Superior temporal gyrus (tissue), 1 donor: ENCODE results near the gene TNFSF10.
A peak's percentile ranks its signal among the peaks of the same experiment; 100 is the strongest.

Experiments
- DNase-seq: peaks from one replicate; pipeline ENCODE4 v3.0.0-alpha.2; 2016; ENCODE audit errors: extremely low spot score

Gene TNFSF10

GRCh38 chr3:172517859-172518466 is 5.3 kb downstream of the TNFSF10 start:
- no peak for DNase-seq

GRCh38 chr3:172516318-172517214 is 6.7 kb downstream of the TNFSF10 start:
- no peak for DNase-seq

GRCh38 chr3:172515130-172515918 is 7.9 kb downstream of the TNFSF10 start:
- no peak for DNase-seq

GRCh38 chr3:172514678-172515077 is 8.6 kb downstream of the TNFSF10 start:
- DNase-seq: no peak

GRCh38 chr3:172513488-172513887 is 9.7 kb downstream of the TNFSF10 start:
- DNase-seq: no peak

GRCh38 chr3:172511783-172512762 is 11.2 kb downstream of the TNFSF10 start:
- DNase-seq: no peak

- no peak for DNase-seq
These were observed 17.1 kb downstream of the TNFSF10 start for GRCh38 chr3:172506094-172506493.

- DNase-seq: no peak
These were observed 21.7 kb downstream of the TNFSF10 start for GRCh38 chr3:172501540-172501939.

- peak; percentile 82 for DNase-seq
These were observed 33.0 kb downstream of the TNFSF10 start for GRCh38 chr3:172490198-172490669.

GRCh38 chr3:172478116-172478515 is 45.1 kb downstream of the TNFSF10 start:
- DNase-seq: no peak

GRCh38 chr3:172476347-172476746 is 46.9 kb downstream of the TNFSF10 start:
- no peak for DNase-seq

- DNase-seq: no peak
These were observed 47.5 kb downstream of the TNFSF10 start for GRCh38 chr3:172475703-172476102.

- DNase-seq: no peak
These were observed 51.3 kb downstream of the TNFSF10 start for GRCh38 chr3:172471903-172472302.

- no peak for DNase-seq
These were observed 52.6 kb downstream of the TNFSF10 start for GRCh38 chr3:172470588-172470987.

GRCh38 chr3:172467170-172467824 is 55.9 kb downstream of the TNFSF10 start:
- DNase-seq: no peak

GRCh38 chr3:172466553-172467130 is 56.6 kb downstream of the TNFSF10 start:
- no peak for DNase-seq

GRCh38 chr3:172465281-172465680 is 57.9 kb downstream of the TNFSF10 start:
- DNase-seq: no peak

- no peak for DNase-seq
These were observed 58.9 kb downstream of the TNFSF10 start for GRCh38 chr3:172464306-172464705.

GRCh38 chr3:172461530-172462138 is 61.6 kb downstream of the TNFSF10 start:
- DNase-seq: no peak

GRCh38 chr3:172456404-172456803 is 66.8 kb downstream of the TNFSF10 start:
- no peak for DNase-seq
